Sigmoid colon (tissue), 7 donors: ENCODE data around the gene C1S. TPM values are rescaled to one million over a fixed set of nuclear protein-coding genes. Genes with fewer than 3 reads are reported as not detected.
A peak's percentile ranks its signal among the peaks of the same experiment; 100 is the strongest.
"Not testable (repeated sequence)": the region's sequence is repeated elsewhere in the genome, so short reads cannot be mapped to it uniquely, and the experiment has no call there.

Source experiments
- DNase-seq: peaks from one replicate; pipeline ENCODE4 v3.0.0-alpha.2; 2019
- H3K27ac ChIP-seq, 4 donors: fragments of 200-600 bp; sonication (generic); one replicate each; pipeline ENCODE4 v1.5.1; 2016 to 2019; ENCODE audit warnings: mild to moderate bottlenecking in 1 of 4
- H3K27me3 ChIP-seq, 3 donors: fragments of 200-600 bp; sonication (generic); one replicate each; pipeline ENCODE4 v1.5.1; 2019; ENCODE audit warnings: mild to moderate bottlenecking in 1 of 3
- H3K36me3 ChIP-seq, 4 donors: fragments of 200-600 bp; sonication (generic); one replicate each; pipeline ENCODE4 v1.5.1; 2016 to 2019
- H3K4me1 ChIP-seq, 4 donors: fragments of 200-600 bp; sonication (generic); one replicate each; pipeline ENCODE4 v1.5.1; 2017 to 2019
- H3K4me3 ChIP-seq, 4 donors: fragments of 200-600 bp; sonication (generic); one replicate each; pipeline ENCODE4 v1.5.1; 2017 to 2019; ENCODE audit warnings: mild to moderate bottlenecking in 2 of 4, moderate library complexity in 1 of 4
- H3K9me3 ChIP-seq, 4 donors: fragments of 200-600 bp in 3 of 4; sonication (generic) in 3 of 4; one replicate each; pipeline versions ENCODE4 v1.5.1 to v1.6.1; 2013 to 2019
- CTCF ChIP-seq, 4 experiments: fragments of 450-650 bp in 3 of 4; fragments of 200-600 bp in 1 of 4; IDR thresholded peaks; one replicate each; pipeline ENCODE4 v1.5.1; 2016 to 2019; ENCODE audit warnings: antibody characterized with exemption in 4 of 4, mild to moderate bottlenecking in 3 of 4, moderate library complexity in 2 of 4
- EP300 ChIP-seq, 4 donors: sonication (generic); formaldehyde crosslinking; IDR thresholded peaks; one replicate each; pipeline ENCODE4 v1.6.1; 2017; ENCODE audit warnings: antibody characterized with exemption in 4 of 4
- POLR2A ChIP-seq, 2 donors: fragments of 450-650 bp; IDR thresholded peaks; one replicate each; pipeline ENCODE4 v1.6.1; 2016; ENCODE audit warnings: antibody characterized with exemption in 2 of 2, mild to moderate bottlenecking in 2 of 2, moderate library complexity in 2 of 2
- POLR2AphosphoS5 ChIP-seq, 4 donors: sonication (generic); formaldehyde crosslinking; IDR thresholded peaks; one replicate each; pipeline ENCODE4 v1.6.1; 2017; ENCODE audit warnings: antibody characterized with exemption in 4 of 4
- WGBS, 2 donors: extraction: QIAGEN DNeasy Blood & Tissue Kit; methylation state at CpG; one replicate each; pipeline ENCODE4 v1.1.7; 2013; 5-methylcytosine and 5-hydroxymethylcytosine counted together
- intact Hi-C: fragments of 100-400 bp; cut with DNase I; formaldehyde crosslinking; loops from one replicate; pipeline ENCODE4 v1.15.1; 2023
- polyA plus RNA-seq, 3 donors: library from polyadenylated mRNA; stranded (reverse); fragments of 200-250 nt; gene quantifications; one replicate each; pipeline ENCODE4 v1.2.3, GENCODE V29; 2013
- total RNA-seq, 4 donors: library from RNA; depleted of rRNA; stranded (reverse); fragments of >200 nt; gene quantifications; one replicate each; pipeline ENCODE4 v1.1.0, GENCODE V29; 2016
- donor health status: healthy with polysubstance abuse.
- donor health status: Bipolar disorder and iron deficiency.
- donor health status: healthy.

C1S gene
- total RNA-seq (100 to 1,000 TPM; 420 to 622 (median 463) TPM), polyA plus RNA-seq (100 to 1,000 TPM in 1 of 3 donors, 10 to 100 TPM in 2; 15.5 to 244 (median 52.9) TPM)

GRCh38 chr12:7060353-7060954 is at the start of gene C1S:
C1S (plus strand) TSS chr12:7060718; CDS start chr12:7061913, 1,195 bp downstream.
- no peaks in the 10 kb centered on the region for H3K27me3 ChIP-seq
- TF ChIP-seq POLR2A (IDR thresholded peaks at IDR 0.05): peak; percentile 51 to 79
- peak; percentile 82 to 99 (median 89) for TF ChIP-seq CTCF (IDR thresholded peaks at IDR 0.05)
- peak; percentile 70 to 89 (median 84) for TF ChIP-seq POLR2AphosphoS5 (IDR thresholded peaks at IDR 0.05)
- TF ChIP-seq EP300 (IDR thresholded peaks at IDR 0.05): peak in 3 of 4 donors; percentile 21 to 72 (median 54)
- DNase-seq: peak; percentile 95
- H3K4me3 ChIP-seq: peak within 1 kb of the TSS; percentile 38 to 55 (median 50)
- peak within 1 kb of the TSS; percentile 81 to 87 (median 84) for H3K27ac ChIP-seq
- H3K9me3 ChIP-seq: no peaks in the 10 kb centered on the region
- peaks cover 0 to 28% (median 5%) of the 10 kb centered on the region in 4 donors for H3K36me3 ChIP-seq
- 58 to 63% methylated on average over 10 of the region's 10 CpGs for WGBS, 2 donors
- intact Hi-C loops: loop anchor here (1.0 to 5.0 kb wide), 4 partner anchors 32 to 127 kb away; partner anchors contain the start of genes C1R, C1RL and PEX5
- H3K4me1 ChIP-seq: peaks cover 0 to 30% (median 24%) of the 10 kb centered on the region in 4 donors

GRCh38 chr12:7011398-7011797 is 49.1 kb upstream of the C1S start:
- H3K4me1 ChIP-seq, H3K4me3 ChIP-seq, H3K9me3 ChIP-seq, H3K27ac ChIP-seq, DNase-seq, intact Hi-C loops, H3K27me3 ChIP-seq: not testable (repeated sequence)
- 87 to 89% methylated on average over 4 of the region's 4 CpGs for WGBS, 2 donors
- peaks cover 0 to 29% (median 0%) of the 10 kb centered on the region in 4 donors for H3K36me3 ChIP-seq

DNA sequence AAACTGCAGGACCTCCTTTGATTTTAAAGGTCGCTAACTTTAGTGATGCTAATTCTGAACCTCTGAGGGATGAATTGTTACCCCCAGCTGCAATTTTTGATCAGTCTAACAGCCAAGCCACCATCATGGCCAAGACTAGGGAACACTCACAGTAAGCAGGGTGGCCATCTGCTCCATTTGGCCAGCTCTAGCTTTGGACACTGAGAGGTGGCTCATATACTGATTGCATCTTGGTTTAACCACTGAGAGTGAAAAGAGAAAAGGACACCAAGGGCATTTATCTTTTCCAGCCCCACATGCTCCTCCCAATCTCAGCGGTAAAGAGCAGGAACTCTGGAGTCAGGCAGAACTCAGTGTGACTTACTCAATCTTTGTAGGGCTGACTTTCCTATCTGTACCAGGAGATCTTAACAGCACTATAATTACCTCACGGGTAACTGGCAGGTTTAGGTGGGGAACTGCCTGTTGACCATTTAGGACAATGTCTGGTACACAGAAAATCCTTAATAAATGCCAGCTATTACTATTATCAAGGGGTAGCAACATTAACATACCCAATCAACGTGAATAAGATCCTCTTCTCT is 48.4 kb upstream of the C1S start:
- intact Hi-C loops: no loop called here
- H3K4me1 ChIP-seq: peaks cover 0 to 11% (median 7%) of the 10 kb centered on the region in 4 donors
- H3K27ac ChIP-seq: no peak overlapping the region
- H3K9me3 ChIP-seq: no peaks in the 10 kb centered on the region
- H3K4me3 ChIP-seq: no peak overlapping the region
- no peak for TF ChIP-seq EP300 (IDR thresholded peaks at IDR 0.05)
- no peak for TF ChIP-seq POLR2A (IDR thresholded peaks at IDR 0.05)
- TF ChIP-seq POLR2AphosphoS5 (IDR thresholded peaks at IDR 0.05): no peak
- no peak for TF ChIP-seq CTCF (IDR thresholded peaks at IDR 0.05)
- DNase-seq: no peak
- H3K36me3 ChIP-seq: peaks cover 0 to 29% (median 0%) of the 10 kb centered on the region in 4 donors
- 60 to 84% methylated on average over 4 of the region's 4 CpGs for WGBS, 2 donors
- no peaks in the 10 kb centered on the region for H3K27me3 ChIP-seq

DNA sequence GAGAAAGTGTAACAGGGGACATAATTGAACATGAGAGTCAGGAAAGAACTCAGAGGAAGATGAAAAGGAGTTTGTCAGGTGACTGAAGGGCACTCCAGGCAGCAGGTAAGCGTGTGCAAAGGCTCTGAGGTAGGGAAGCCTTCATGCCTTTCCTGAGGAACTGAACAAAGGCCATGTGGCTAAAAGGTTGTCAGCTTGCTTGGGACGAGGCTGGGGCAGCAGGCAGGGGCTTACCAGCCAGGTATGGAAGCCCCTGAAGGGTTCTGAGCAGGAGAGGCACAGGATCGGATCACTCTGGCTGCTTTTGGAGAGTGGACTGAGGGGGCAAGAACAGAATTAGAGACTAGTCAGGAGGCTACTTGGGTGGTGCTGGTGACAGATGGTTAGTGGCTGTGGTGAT is 47.4 kb upstream of the C1S start:
- intact Hi-C loops: no loop called here
- TF ChIP-seq CTCF (IDR thresholded peaks at IDR 0.05) (no peak), POLR2A (IDR thresholded peaks at IDR 0.05) (no peak), POLR2AphosphoS5 (IDR thresholded peaks at IDR 0.05) (no peak), EP300 (IDR thresholded peaks at IDR 0.05) (no peak)

GRCh38 chr12:7015555-7016370 is 44.8 kb upstream of the C1S start:
- TF ChIP-seq POLR2AphosphoS5 (IDR thresholded peaks at IDR 0.05) (no peak), POLR2A (IDR thresholded peaks at IDR 0.05) (no peak), EP300 (IDR thresholded peaks at IDR 0.05) (no peak), CTCF (IDR thresholded peaks at IDR 0.05) (no peak)
- Histone ChIP-seq H3K9me3 (no peaks in the 10 kb centered on the region), H3K27me3 (no peaks in the 10 kb centered on the region), H3K27ac (no peak overlapping the region), H3K36me3 (peaks cover 0 to 15% (median 0%) of the 10 kb centered on the region in 4 donors), H3K4me1 (peaks cover 0 to 24% (median 23%) of the 10 kb centered on the region in 4 donors), H3K4me3 (no peak overlapping the region)
- intact Hi-C loops: no loop called here
- 25 to 75% methylated on average over 6 of the region's 6 CpGs for WGBS, 2 donors
- no peak for DNase-seq

More for the DNA sequence above, 47.4 kb upstream of the C1S start:
- Histone ChIP-seq H3K27me3 (no peaks in the 10 kb centered on the region), H3K27ac (no peak overlapping the region), H3K4me1 (peaks cover 0 to 18% (median 15%) of the 10 kb centered on the region in 4 donors), H3K4me3 (no peak overlapping the region), H3K9me3 (no peaks in the 10 kb centered on the region), H3K36me3 (peaks cover 0 to 23% (median 0%) of the 10 kb centered on the region in 4 donors)
- DNase-seq: no peak
- WGBS, 2 donors: 92 to 95% methylated on average over 3 of the region's 3 CpGs
